Colonic mucosa (tissue), 4 donors: Measurements from ENCODE around the gene RFX8. TPM values are rescaled to one million over a fixed set of nuclear protein-coding genes. Genes with fewer than 3 reads are reported as not detected.
"Not testable (repeated sequence)": the region's sequence is repeated elsewhere in the genome, so short reads cannot be mapped to it uniquely, and the experiment has no call there.

Experiments used
- DNase-seq: peaks from one replicate; pipeline ENCODE4 v3.0.0-alpha.2; 2020
- H3K27ac ChIP-seq: fragments of 200-600 bp; one replicate; pipeline ENCODE4 v1.8.0; 2021
- H3K27me3 ChIP-seq: fragments of 200-600 bp; one replicate; pipeline ENCODE4 v1.8.0; 2021
- H3K36me3 ChIP-seq: fragments of 200-600 bp; one replicate; pipeline ENCODE4 v1.8.0; 2021
- H3K4me1 ChIP-seq: fragments of 200-600 bp; one replicate; pipeline ENCODE4 v1.8.0; 2021; ENCODE audit warnings: mild to moderate bottlenecking
- H3K4me3 ChIP-seq: fragments of 200-600 bp; one replicate; pipeline ENCODE4 v1.8.0; 2021
- H3K9ac ChIP-seq, 2 donors: one replicate each; pipeline ENCODE4 v1.7.0; 2013; ENCODE audit warnings: control low read depth in 2 of 2, low read depth in 2 of 2, low read length in 2 of 2
- H3K9me3 ChIP-seq: fragments of 200-600 bp; one replicate; pipeline ENCODE4 v1.8.0; 2021
- intact Hi-C: fragments of 100-400 bp; cut with DNase I; formaldehyde crosslinking; loops from one replicate; pipeline ENCODE4 v1.14.1; 2022
- total RNA-seq, 2 donors: library from RNA; stranded (reverse); fragmentation: NEBNext Ultra II Directional in 1 of 2; extraction: Animal tissue kit (Norgen Biotek cat#: 25700) in 1 of 2; gene quantifications; one replicate each; pipeline ENCODE4 v1.2.1, GENCODE V29; 2021
- TF ChIP-seq, protein P1 (sequence below): fragments of 200-600 bp; IDR thresholded peaks from one replicate; pipeline ENCODE4 v1.8.0; 2022; ENCODE audit warnings: antibody characterized with exemption, mild to moderate bottlenecking
- donor health status: healthy.
- donor health status: DM: no; HTN: no; CAD: no.
- donor health status: DM: no; HTN: no; CAD: no.

RFX8 gene
- total RNA-seq, 2 donors from 2014 or later: not detected

DNA sequence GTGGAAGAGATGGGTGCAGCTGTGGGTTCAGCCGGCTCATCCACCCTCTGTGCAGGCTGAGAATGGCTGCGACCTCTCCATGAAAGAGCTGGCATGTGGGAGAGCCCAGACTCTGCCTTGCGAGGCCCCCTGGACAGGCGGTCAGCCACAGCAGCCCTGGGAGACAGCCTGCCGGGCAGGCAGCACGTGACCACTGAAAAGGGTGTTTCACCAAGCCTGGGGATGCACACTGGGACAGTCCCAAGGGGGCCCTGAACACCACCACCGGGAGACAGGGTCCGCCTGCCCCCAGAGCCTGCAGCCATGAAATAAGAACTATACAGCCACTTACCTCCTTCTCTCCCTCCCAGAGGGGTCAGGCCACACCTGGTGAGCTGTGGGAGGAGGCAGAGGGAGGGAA lies 11.5 kb downstream of the RFX8 start:
- Histone ChIP-seq H3K4me3 (no peak overlapping the region), H3K27ac (no peak overlapping the region), H3K4me1 (no peaks in the 10 kb centered on the region), H3K36me3 (no peaks in the 10 kb centered on the region), H3K27me3 (no peaks in the 10 kb centered on the region), H3K9me3 (no peaks in the 10 kb centered on the region), H3K9ac (no peak overlapping the region)
- DNase-seq: no peak
- TF ChIP-seq, protein P1, sequence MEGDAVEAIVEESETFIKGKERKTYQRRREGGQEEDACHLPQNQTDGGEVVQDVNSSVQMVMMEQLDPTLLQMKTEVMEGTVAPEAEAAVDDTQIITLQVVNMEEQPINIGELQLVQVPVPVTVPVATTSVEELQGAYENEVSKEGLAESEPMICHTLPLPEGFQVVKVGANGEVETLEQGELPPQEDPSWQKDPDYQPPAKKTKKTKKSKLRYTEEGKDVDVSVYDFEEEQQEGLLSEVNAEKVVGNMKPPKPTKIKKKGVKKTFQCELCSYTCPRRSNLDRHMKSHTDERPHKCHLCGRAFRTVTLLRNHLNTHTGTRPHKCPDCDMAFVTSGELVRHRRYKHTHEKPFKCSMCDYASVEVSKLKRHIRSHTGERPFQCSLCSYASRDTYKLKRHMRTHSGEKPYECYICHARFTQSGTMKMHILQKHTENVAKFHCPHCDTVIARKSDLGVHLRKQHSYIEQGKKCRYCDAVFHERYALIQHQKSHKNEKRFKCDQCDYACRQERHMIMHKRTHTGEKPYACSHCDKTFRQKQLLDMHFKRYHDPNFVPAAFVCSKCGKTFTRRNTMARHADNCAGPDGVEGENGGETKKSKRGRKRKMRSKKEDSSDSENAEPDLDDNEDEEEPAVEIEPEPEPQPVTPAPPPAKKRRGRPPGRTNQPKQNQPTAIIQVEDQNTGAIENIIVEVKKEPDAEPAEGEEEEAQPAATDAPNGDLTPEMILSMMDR: no peak
- intact Hi-C loops: no loop called here

DNA sequence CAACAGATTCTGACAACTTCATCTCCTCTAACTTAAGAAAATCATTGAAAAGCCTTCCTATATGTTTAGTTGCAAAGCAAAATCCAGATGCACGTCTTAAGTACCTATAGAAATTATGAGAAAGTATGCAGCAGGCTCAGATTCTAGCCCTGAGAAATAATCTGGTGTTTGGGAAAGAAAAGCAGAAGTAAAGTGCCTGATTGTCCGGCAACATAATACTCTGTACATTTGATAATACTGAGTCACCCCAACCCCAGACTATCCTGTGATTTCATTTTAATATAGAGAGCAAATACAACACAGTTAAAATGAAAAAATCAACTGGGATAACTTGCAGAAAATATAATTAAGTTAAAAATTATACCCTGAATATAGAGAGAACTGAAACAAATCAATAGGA lies 13.5 kb downstream of the RFX8 start:
- DNase-seq: no peak
- H3K9ac ChIP-seq: no peak overlapping the region

DNA sequence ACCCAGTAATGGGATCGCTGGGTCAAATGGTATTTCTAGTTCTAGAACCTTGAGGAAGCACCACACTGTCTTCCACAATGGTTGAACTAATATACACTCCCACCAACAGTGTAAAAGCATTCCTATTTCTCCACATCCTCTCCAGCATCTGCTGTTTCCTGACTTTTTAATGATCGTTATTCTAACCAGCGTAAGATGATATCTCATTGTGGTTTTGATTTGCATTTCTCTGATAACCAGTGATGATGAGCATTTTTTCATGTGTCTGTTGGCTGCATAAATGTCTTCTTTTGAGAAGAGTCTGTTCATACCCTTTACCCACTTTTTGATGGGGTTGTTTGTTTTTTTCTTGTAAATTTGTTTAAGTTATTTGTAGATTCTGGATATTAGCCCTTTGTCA lies 20.5 kb downstream of the RFX8 start:
- H3K9me3 ChIP-seq, H3K27ac ChIP-seq, H3K36me3 ChIP-seq, H3K9ac ChIP-seq, H3K27me3 ChIP-seq, H3K4me1 ChIP-seq, intact Hi-C loops, H3K4me3 ChIP-seq, DNase-seq: not testable (repeated sequence)

More for the DNA sequence above, 13.5 kb downstream of the RFX8 start:
- Histone ChIP-seq H3K27ac (no peak overlapping the region), H3K4me1 (no peaks in the 10 kb centered on the region), H3K36me3 (no peaks in the 10 kb centered on the region), H3K4me3 (no peak overlapping the region), H3K27me3 (no peaks in the 10 kb centered on the region), H3K9me3 (no peaks in the 10 kb centered on the region)
- intact Hi-C loops: no loop called here
- TF ChIP-seq, protein P1: no peak

DNA sequence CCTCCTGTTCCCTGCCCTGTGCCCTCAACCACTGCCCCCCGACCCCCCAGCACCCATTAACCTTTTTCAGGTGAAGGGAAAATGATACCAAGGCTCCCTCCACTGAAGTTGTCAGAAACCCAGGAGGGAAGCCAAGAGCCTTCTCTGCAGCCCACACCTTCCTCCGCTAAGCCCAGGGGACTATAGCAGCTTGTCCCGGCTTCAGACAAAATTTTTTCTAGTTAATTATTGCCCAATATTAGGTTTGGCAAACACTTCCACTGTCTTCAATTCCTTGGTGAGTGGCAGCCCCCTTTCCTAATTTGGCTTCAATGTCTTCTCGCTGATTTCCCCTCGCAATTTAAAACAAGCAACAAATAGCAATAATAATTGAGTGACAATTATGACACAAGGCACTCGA lies 23.9 kb downstream of the RFX8 start:
- no peak overlapping the region for H3K4me3 ChIP-seq
- H3K36me3 ChIP-seq: no peaks in the 10 kb centered on the region
- no peaks in the 10 kb centered on the region for H3K27me3 ChIP-seq
- no peak for DNase-seq
- intact Hi-C loops: no loop called here
- TF ChIP-seq, protein P1: no peak
- no peaks in the 10 kb centered on the region for H3K4me1 ChIP-seq
- H3K9ac ChIP-seq: no peak overlapping the region
- no peaks in the 10 kb centered on the region for H3K9me3 ChIP-seq
- H3K27ac ChIP-seq: no peak overlapping the region

DNA sequence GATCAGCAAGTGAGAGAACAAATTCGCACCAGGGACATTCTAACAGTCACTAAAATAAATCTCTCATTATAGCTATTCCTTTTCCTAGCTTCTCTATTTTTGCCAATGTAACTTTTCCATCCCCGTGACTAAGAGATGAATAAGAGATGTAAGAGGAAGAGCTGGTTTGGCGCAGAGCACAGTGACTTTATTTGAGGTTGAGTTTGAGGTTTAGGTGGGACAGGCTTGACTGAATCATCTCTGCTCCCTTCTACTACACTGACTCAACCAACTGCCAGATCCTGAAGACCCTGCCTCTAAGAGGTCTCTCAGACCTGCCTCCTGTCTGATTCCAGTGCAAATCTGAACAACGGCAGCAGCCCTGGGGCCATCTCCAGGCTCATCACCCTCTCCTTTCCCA lies 28.0 kb downstream of the RFX8 start:
- Histone ChIP-seq H3K9me3 (no peaks in the 10 kb centered on the region), H3K4me1 (no peaks in the 10 kb centered on the region), H3K4me3 (no peak overlapping the region), H3K36me3 (no peaks in the 10 kb centered on the region), H3K9ac (no peak overlapping the region), H3K27me3 (no peaks in the 10 kb centered on the region), H3K27ac (no peak overlapping the region)
- intact Hi-C loops: no loop called here
- DNase-seq: no peak
- TF ChIP-seq, protein P1: no peak

DNA sequence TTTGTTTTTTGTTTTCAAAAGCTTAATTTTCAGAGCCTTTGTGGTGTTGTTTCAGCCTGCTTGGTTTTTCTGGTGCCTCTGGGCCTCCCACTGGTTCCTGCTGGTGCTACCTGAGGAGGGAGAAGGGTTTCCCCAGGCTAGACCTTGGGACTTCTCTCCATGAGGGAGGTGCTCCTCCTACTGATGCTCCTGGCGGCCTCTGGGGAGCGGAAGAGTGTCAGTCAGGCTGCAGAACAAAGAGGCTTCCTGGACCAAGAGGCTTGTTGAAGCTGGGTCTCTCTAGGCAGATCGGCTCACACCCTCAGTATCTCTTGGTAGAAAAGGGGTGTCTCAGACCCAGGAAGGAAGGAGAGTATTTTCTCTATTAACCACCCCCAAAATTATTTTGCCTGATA lies 32.2 kb downstream of the RFX8 start:
- TF ChIP-seq, protein P1: no peak
- Histone ChIP-seq H3K36me3 (no peaks in the 10 kb centered on the region), H3K27me3 (no peaks in the 10 kb centered on the region), H3K9ac (no peak overlapping the region), H3K9me3 (no peaks in the 10 kb centered on the region), H3K4me1 (no peaks in the 10 kb centered on the region), H3K27ac (no peak overlapping the region), H3K4me3 (no peak overlapping the region)
- no peak for DNase-seq
- intact Hi-C loops: no loop called here
